SJSA1 (cell line): ENCODE data around the gene ATP1A1. TPM values are rescaled to one million over a fixed set of nuclear protein-coding genes. Genes with fewer than 3 reads are reported as not detected.

Experiments used
- DNase-seq, 2 experiments: peaks; one replicate each; pipeline ENCODE4 v3.0.0-alpha.2; 2015 to 2020; ENCODE audit warnings: low spot score in 2 of 2, low read depth in 1 of 2
- H3K27ac ChIP-seq: fragments of 250-450 bp; sonication (Bioruptor Pico); 2 replicates; pipeline ENCODE4 v1.5.1; 2020; ENCODE audit warnings: mild to moderate bottlenecking, moderate library complexity
- H3K27me3 ChIP-seq: fragments of 250-450 bp; sonication (Bioruptor Pico); replicated peaks from 2 replicates; pipeline ENCODE4 v1.5.1; 2020; ENCODE audit warnings: mild to moderate bottlenecking, moderate library complexity
- H3K36me3 ChIP-seq: fragments of 250-450 bp; sonication (Bioruptor Pico); 2 replicates; pipeline ENCODE4 v1.5.1; 2020; ENCODE audit warnings: mild to moderate bottlenecking
- H3K4me1 ChIP-seq: fragments of 250-450 bp; sonication (Bioruptor Pico); replicated peaks from 2 replicates; pipeline ENCODE4 v1.6.1; 2021; ENCODE audit warnings: mild to moderate bottlenecking
- H3K4me3 ChIP-seq: fragments of 250-450 bp; sonication (Bioruptor Pico); 2 replicates; pipeline ENCODE4 v1.5.1; 2020; ENCODE audit warnings: mild to moderate bottlenecking
- H3K9me3 ChIP-seq: fragments of 250-450 bp; sonication (Bioruptor Pico); replicated peaks from 2 replicates; pipeline ENCODE4 v1.5.1; 2020; ENCODE audit warnings: mild to moderate bottlenecking
- total RNA-seq: library from RNA; depleted of rRNA; stranded (reverse); fragments of >200 nt; shearing (Covaris generic); gene quantifications from 2 replicates; pipeline ENCODE4 v1.2.3, GENCODE V29; 2014; rRNA removed

The ATP1A1 gene
- total RNA-seq, 1 experiment from 2014 or later: 36.7 TPM

DNA sequence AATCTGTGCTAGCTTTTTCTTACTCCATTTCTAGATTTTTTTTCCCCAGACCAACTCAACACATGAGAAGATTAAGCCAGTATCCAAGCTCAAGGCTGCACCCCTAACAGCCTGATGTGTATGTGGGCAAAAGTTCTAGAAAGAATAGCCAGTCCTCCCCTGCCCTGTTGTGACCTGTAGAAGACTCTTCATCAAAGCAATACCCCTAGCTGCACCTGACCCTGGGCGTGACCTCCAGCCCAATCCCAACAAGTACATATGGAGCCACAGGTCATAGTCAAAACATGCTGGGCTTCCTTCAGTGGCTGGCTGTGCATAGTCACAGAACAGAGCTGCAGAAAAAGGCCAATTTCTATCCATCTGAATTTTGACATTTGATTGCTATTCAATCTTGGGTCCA is 72.5 kb downstream of the ATP1A1 start:
- no peak for DNase-seq
- Histone ChIP-seq H3K4me1 (no peaks in the 10 kb centered on the region), H3K27ac (no peak overlapping the region), H3K27me3 (no peaks in the 10 kb centered on the region; the same call in 1 of the 2 replicates), H3K9me3 (no peaks in the 10 kb centered on the region), H3K4me3 (no peak overlapping the region), H3K36me3 (no peaks in the 10 kb centered on the region)

DNA sequence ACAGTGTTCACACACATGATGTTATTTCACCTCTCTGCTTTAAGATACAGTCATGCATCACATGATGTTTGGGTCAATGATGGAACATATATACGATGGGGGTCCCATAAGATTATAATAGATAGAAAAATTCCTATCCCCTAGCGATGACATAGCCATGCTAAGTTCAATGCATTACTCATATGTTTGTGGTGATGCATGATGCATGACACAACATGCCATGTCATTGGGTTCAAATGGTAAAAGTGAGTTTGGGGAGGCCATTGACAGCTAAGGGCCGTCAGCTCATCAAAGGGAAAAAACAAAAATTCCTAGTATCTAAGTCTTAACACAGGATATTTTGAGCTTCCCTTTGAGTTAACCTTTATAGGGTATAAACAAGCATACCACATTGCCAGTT is 73.6 kb downstream of the ATP1A1 start:
- H3K27me3 ChIP-seq: peaks cover 4% of the 10 kb centered on the region; the same call in 1 of the 2 replicates
- H3K36me3 ChIP-seq: no peaks in the 10 kb centered on the region
- DNase-seq: no peak
- no peak overlapping the region for H3K4me3 ChIP-seq
- no peaks in the 10 kb centered on the region for H3K9me3 ChIP-seq
- no peak overlapping the region for H3K27ac ChIP-seq
- H3K4me1 ChIP-seq: no peaks in the 10 kb centered on the region

DNA sequence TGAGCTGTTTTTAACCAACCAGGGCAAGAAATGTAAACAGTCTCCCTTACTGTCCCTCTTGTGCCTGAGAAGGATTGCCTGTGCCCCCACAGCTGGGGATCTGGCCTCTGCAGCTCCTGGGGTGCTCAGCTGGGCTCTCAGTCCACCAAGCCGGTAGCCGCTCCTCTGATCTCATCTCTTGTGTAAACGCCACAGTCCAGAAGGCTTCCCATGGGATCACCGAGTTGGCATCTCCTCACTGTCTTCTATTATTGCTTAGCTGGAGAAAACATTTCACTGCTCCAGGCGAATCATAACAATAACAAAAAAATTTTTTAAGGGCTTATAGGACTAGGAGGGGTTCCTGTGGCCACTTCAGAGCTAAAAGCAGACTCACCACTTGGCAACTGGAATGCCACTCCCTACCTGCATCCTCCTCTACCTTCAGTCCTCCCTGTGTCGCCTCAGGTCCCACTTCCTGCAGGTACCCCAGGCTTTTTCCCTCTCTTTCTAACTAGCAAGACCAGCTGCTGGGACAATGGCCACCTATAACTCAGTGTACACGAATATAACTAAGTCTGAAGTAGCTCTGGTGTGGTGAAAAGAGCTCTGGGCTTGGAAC is 75.8 kb downstream of the ATP1A1 start:
- H3K27me3 ChIP-seq: peaks cover 4% of the 10 kb centered on the region; the same call in 1 of the 2 replicates
- no peaks in the 10 kb centered on the region for H3K9me3 ChIP-seq
- no peaks in the 10 kb centered on the region for H3K36me3 ChIP-seq
- no peak overlapping the region for H3K4me3 ChIP-seq
- no peaks in the 10 kb centered on the region for H3K4me1 ChIP-seq
- H3K27ac ChIP-seq: no peak overlapping the region
- no peak for DNase-seq

DNA sequence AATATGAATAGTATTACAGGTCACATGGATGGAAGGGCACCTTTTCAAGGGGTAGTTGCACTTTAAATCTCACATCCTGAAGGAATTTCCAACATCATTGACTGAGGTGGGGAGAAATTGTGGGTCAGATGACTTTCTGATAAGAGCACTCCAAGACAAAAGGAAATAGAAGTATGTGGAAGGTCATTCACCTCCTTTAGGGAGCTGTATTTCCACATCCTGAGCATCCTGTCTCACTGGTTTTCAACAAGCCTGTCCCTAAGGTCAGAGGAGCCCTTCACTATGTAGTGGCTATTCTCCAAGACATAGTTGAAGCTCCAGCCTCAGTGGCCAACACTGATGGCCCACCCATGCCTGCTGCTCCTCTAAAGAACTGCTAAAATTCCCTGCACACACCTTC is 76.5 kb downstream of the ATP1A1 start:
- H3K36me3 ChIP-seq: no peaks in the 10 kb centered on the region
- H3K4me1 ChIP-seq: no peaks in the 10 kb centered on the region
- H3K9me3 ChIP-seq: no peaks in the 10 kb centered on the region
- no peak for DNase-seq
- no peak overlapping the region for H3K4me3 ChIP-seq
- H3K27ac ChIP-seq: no peak overlapping the region
- peaks cover 4% of the 10 kb centered on the region; the same call in 1 of the 2 replicates for H3K27me3 ChIP-seq

DNA sequence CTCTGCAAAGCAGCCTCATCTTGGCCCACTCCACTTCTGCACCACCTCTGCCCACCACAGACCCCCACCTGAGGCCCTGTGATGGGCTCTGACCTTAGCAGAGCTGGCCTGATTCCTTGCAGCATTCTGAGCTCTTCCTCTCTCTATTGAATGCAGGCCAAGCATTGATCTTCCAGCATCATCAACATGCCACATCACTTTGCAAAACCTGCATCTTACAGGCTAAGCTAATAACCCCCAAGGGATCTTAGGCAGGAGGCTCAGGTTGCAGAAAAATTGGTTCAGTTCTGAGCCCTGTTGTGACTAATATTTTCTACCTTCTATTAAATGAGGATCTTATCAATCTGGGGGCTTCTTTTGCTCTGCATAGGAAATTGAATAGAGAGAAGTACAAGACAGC is 78.7 kb downstream of the ATP1A1 start:
- no peak overlapping the region for H3K27ac ChIP-seq
- DNase-seq: no peak
- no peak overlapping the region for H3K4me3 ChIP-seq
- H3K4me1 ChIP-seq: no peaks in the 10 kb centered on the region
- H3K27me3 ChIP-seq: peaks cover 4% of the 10 kb centered on the region; the same call in 1 of the 2 replicates
- H3K9me3 ChIP-seq: no peaks in the 10 kb centered on the region
- no peaks in the 10 kb centered on the region for H3K36me3 ChIP-seq

DNA sequence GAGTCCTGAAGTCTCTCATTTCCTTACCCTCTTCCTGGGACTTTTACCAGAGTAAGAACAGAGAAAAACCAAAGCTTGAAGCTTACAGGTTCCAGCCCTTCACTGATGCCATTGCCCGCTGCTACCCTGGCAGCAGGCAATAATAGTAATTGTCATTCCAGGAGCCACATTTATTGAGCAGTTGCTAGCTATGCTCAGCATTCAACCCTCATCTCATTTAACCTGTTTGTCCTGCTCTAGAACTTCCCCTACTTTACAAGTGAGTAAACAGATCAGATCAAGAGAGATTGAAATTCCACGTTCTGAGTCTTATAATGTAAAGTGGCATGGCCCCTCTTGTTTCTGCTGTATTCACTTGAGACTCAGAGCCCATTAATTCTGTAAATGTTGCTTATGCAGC is 80.4 kb downstream of the ATP1A1 start:
- Histone ChIP-seq H3K9me3 (no peaks in the 10 kb centered on the region), H3K27ac (no peak overlapping the region)

DNA sequence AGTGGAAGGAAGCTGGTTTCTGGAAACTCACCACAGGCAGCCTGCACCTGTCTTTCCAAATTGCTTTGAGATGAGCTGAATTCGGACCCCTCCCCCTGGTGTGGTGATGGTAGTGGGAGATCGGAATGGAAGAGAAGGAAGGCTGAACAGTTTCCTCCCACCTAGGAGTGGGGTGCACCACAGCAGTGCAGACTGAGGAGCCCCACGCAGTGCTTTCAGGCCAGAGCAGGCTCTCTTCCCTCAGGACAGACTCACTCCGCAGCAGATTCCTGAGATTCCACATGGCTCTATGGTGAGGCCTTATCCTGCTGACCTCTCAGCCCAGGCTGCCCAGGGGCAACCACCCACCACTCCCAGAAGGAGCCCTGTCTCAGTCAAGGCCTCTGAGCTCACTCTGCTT is 80.9 kb downstream of the ATP1A1 start:
- H3K4me1 ChIP-seq: no peaks in the 10 kb centered on the region
- peaks cover 4% of the 10 kb centered on the region; the same call in 1 of the 2 replicates for H3K27me3 ChIP-seq
- H3K27ac ChIP-seq: no peak overlapping the region
- no peaks in the 10 kb centered on the region for H3K36me3 ChIP-seq
- no peak for DNase-seq
- no peak overlapping the region for H3K4me3 ChIP-seq
- no peaks in the 10 kb centered on the region for H3K9me3 ChIP-seq

More for the DNA sequence above, 80.4 kb downstream of the ATP1A1 start:
- no peak for DNase-seq
- Histone ChIP-seq H3K27me3 (peaks cover 4% of the 10 kb centered on the region; the same call in 1 of the 2 replicates), H3K4me1 (no peaks in the 10 kb centered on the region), H3K4me3 (no peak overlapping the region), H3K36me3 (no peaks in the 10 kb centered on the region)

Other genes starting within 250 kb of the ATP1A1 start
- gene CD58, start 197.8 kb downstream of the ATP1A1 start, total RNA-seq: 3.3 and 23.2 TPM in 2 replicates